Left colon (tissue), 2 donors: ENCODE measurements around the gene JCHAIN. TPM values are rescaled to one million over a fixed set of nuclear protein-coding genes. Genes with fewer than 3 reads are reported as not detected.

Source experiments
- ATAC-seq: fragments of 200-7000 bp; cut with Tn5 transposase; one replicate; pipeline ENCODE4 v1.9.1; 2020; ENCODE audit warnings: mild to moderate bottlenecking, moderate library complexity
- DNase-seq, 2 donors: peaks; one replicate each; pipeline ENCODE4 v3.0.0-alpha.2; 2020
- intact Hi-C, 2 donors: fragments of 100-400 bp; cut with DNase I in 1 of 2; cut with micrococcal nuclease in 1 of 2; formaldehyde crosslinking; loops; one replicate each; pipeline versions ENCODE4 v1.11.2 to v1.14.0; 2022; cut with DNase I, micrococcal nuclease
- total RNA-seq, 2 donors: library from RNA; stranded (reverse); fragmentation: NEBNext Ultra II Directional; extraction: Animal tissue kit (Norgen Biotek cat#: 25700); gene quantifications; one replicate each; pipeline ENCODE4 v1.2.1, GENCODE V29; 2021
- donor health status: DM: no; HTN: no; CAD: no.
- donor health status: DM: yes; HTN: yes; CAD: no.

The JCHAIN gene
- total RNA-seq, 2 donors from 2014 or later, result 114 to 909 TPM

DNA sequence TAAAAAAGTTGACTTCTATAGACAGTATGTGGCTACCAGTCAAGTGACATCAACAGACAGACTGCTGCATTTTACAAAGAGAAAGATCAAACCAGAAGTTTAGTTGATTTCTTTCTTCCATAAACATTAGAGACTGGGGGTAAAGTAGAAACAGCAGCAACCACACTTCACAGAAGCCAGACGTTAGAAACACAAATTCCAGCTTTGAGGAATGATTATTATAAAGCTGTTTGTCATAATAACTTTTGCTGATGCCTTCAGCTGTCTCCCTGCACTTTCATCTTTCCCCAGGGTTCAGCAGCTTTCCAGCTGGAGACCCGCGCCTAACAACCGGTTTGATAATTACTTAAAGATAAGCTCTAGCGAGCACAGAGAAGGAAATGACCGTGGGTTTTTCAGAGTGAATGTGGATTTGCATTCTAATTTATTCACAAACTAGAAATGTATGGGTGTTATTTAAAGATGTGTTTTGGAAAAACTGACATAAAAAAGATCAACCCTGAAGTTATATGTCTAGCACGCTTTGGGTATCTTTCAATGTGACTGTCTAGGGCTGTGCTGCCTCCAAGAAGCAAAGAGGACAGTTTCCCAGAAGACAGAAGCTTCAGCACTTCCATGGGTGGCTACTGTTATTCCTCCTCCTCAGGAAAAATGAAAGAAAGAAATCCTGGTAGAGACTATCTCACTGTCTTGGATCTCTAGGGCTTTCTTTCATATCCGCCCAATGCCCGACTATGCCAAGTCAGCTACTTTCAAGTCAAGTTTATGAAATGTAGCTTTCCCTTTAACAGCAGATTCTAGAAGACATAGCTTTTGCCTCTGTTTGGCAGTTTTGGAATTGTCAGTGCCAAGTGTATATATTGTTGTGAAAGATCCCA is 52.8 kb downstream of the JCHAIN start:
- ATAC-seq (peak; percentile 5), DNase-seq (no peak)
- intact Hi-C loops, result no loop called here

DNA sequence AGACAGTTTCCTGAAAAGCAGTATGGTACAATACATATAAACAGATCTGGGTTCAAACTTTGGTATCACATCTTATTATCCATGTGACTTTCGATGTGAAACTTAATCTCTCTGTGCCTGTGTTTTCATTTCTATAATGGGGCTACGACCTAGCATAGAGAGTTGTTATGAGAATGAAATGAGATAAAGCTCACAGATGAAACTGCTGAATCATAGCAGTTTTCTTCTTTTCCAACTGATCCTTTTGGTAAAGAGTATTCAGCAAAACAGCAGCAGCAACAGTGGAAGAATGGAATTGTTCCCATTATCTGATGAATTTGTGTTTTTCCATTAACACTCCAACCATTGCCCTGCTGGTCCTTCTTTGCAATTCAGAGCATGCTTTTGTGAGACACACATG is 58.0 kb downstream of the JCHAIN start:
- DNase-seq (no peak), ATAC-seq (no peak)
- intact Hi-C loops, result no loop called here

DNA sequence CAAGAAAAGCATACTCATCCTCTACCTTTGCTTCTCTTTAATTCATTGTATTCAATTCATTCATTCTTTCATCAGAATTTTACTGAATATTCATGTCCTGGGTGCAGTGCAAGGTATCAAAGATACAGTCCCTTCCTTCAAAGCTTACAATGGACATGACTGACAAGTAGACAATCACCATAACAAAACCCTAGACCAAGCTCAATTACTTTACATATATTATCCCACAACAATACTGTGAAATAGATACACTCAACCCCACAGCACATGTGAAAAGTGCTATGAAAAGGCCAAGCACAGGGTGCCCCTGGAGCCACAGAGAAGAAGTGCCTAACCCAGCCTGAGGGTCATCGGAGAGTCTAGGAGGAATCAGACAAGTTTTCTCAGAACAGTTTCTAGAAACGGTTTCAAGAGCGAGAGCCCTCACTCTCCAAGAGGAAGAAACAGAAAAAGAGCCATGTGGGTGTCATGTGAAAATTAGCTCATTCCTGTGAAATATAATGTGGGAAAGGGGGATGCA is 58.9 kb downstream of the JCHAIN start:
- DNase-seq (no peak), ATAC-seq (no peak)
- intact Hi-C loops, result no loop called here

DNA sequence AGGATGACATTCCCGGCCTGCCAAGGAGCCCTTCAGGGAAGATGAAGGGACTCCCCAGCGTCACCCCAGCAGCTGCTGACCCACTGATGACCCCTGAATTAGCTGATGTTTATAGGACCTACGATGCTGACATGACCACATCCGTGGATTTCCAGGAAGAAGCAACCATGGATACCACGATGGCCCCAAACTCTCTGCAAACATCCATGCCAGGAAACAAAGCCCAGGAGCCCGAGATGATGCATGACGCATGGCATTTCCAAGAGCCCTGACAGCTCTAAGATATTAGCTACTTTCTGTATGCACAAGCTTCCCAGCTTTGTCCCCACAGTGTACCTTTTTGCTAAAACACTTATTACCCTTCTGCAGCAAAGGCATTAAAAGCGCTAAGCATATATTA is 59.8 kb downstream of the JCHAIN start:
- intact Hi-C loops, result no loop called here
- no peak for ATAC-seq

More for the DNA sequence above, 59.8 kb downstream of the JCHAIN start:
- no peak for DNase-seq

Other genes starting within 250 kb of the JCHAIN start
- gene MUC7, start 194.3 kb downstream of the JCHAIN start, total RNA-seq, result not detected
- gene AMTN, start 147.9 kb downstream of the JCHAIN start, total RNA-seq, result not detected
- not detected for gene AMBN, start 74.3 kb downstream of the JCHAIN start, total RNA-seq
- gene ENAM, start 37.8 kb downstream of the JCHAIN start, total RNA-seq, result not detected
- gene UTP3, start 22.0 kb upstream of the JCHAIN start, total RNA-seq, result 10 to 100 TPM; 18.4 to 19.7 TPM
- gene RUFY3, start 55.5 kb upstream of the JCHAIN start, total RNA-seq, result 10 to 100 TPM; 37.2 to 37.8 TPM
- 10 to 100 TPM; 79.3 to 86.0 TPM for gene GRSF1, start 173.4 kb upstream of the JCHAIN start, total RNA-seq
- 10 to 100 TPM; 14.7 to 15.8 TPM for gene MOB1B, start 235.9 kb upstream of the JCHAIN start, total RNA-seq